Esophagus muscularis mucosa (tissue), 4 donors: ENCODE data around the gene GRID1. TPM values are rescaled to one million over a fixed set of nuclear protein-coding genes. Genes with fewer than 3 reads are reported as not detected.

Experiments used
- DNase-seq: peaks from one replicate; pipeline ENCODE4 v3.0.0-alpha.2; 2017; ENCODE audit errors: extremely low spot score
- H3K27ac ChIP-seq, 4 donors: fragments of 200-600 bp; sonication (generic); replicated peaks in 1 of 4; 1 replicate in 3 of 4; 2 replicates in 1 of 4; pipeline ENCODE4 v1.5.1; 2016 to 2019; ENCODE audit warnings: mild to moderate bottlenecking in 1 of 4
- H3K27me3 ChIP-seq, 4 donors: fragments of 200-600 bp; sonication (generic); one replicate each; pipeline versions ENCODE4 v1.5.1 to v1.6.0; 2016 to 2019
- H3K36me3 ChIP-seq, 4 donors: fragments of 200-600 bp; sonication (generic); one replicate each; pipeline ENCODE4 v1.5.1; 2016 to 2019
- H3K4me1 ChIP-seq, 4 donors: fragments of 200-600 bp; sonication (generic); one replicate each; pipeline ENCODE4 v1.5.1; 2016 to 2019
- H3K4me3 ChIP-seq, 4 donors: fragments of 200-600 bp; sonication (generic); 1 replicate in 2 of 4; 2 replicates in 2 of 4; pipeline ENCODE4 v1.5.1; 2016 to 2019; ENCODE audit warnings: mild to moderate bottlenecking in 4 of 4, moderate library complexity in 1 of 4
- H3K9me3 ChIP-seq, 4 donors: fragments of 200-600 bp; sonication (generic); 1 replicate in 3 of 4; 2 replicates in 1 of 4; pipeline ENCODE4 v1.5.1; 2016 to 2019
- EP300 ChIP-seq: sonication (generic); formaldehyde crosslinking; IDR thresholded peaks from one replicate; pipeline ENCODE4 v1.6.1; 2017; ENCODE audit warnings: antibody characterized with exemption
- POLR2A ChIP-seq: fragments of 450-650 bp; IDR thresholded peaks from one replicate; pipeline ENCODE4 v1.6.1; 2017; ENCODE audit warnings: antibody characterized with exemption, moderate library complexity, mild to moderate bottlenecking, low read depth
- POLR2AphosphoS5 ChIP-seq, 2 donors: sonication (generic); formaldehyde crosslinking; IDR thresholded peaks; one replicate each; pipeline ENCODE4 v1.6.1; 2017; ENCODE audit warnings: antibody characterized with exemption in 2 of 2
- WGBS: methylation state at CpG from one replicate; pipeline ENCODE4 v1.1.5; 2018; 5-methylcytosine and 5-hydroxymethylcytosine counted together
- intact Hi-C: fragments of 100-400 bp; cut with DNase I; formaldehyde crosslinking; loops from one replicate; pipeline ENCODE4 v1.15.1; 2023
- total RNA-seq, 4 donors: library from RNA; depleted of rRNA; stranded (reverse); fragments of >200 nt; gene quantifications; one replicate each; pipeline versions ENCODE4 v1.1.0 to v1.2.1, GENCODE V29; 2016
- TF ChIP-seq, protein P1 (sequence below), 3 experiments: fragments of 200-600 bp in 2 of 3; fragments of 450-650 bp in 1 of 3; sonication (generic) in 2 of 3; IDR thresholded peaks; one replicate each; pipeline ENCODE4 v1.5.1; 2017 to 2019; ENCODE audit warnings: antibody characterized with exemption in 3 of 3, mild to moderate bottlenecking in 2 of 3, moderate library complexity in 1 of 3

GRID1 gene
- total RNA-seq, 4 donors from 2014 or later: under 0.01 to 1.3 (median 1.1) TPM

DNA sequence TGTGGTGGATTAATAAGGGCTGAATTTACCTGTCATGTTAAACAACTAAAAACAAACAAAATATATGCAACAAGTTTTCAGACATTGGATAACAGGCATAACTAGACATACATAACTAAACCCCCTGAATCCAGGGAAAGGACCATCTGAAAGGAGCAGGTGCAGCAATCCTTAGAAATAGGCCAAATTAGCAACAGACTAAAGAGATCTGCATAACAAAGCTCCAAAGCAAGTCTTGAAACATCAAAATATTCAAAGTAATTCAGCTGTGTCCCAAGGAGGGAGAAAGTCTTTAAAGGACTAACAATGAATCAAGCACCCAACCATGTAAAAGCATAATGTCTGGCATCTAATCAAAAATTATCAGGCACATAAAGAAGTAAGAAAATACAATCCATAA lies 475.1 kb downstream of the GRID1 start:
- H3K27ac ChIP-seq: no peak overlapping the region
- H3K4me1 ChIP-seq: no peaks in the 10 kb centered on the region
- intact Hi-C loops: no loop called here
- TF ChIP-seq POLR2AphosphoS5 (IDR thresholded peaks at IDR 0.05) (no peak), EP300 (no peak), POLR2A (no peak)
- TF ChIP-seq, protein P1, sequence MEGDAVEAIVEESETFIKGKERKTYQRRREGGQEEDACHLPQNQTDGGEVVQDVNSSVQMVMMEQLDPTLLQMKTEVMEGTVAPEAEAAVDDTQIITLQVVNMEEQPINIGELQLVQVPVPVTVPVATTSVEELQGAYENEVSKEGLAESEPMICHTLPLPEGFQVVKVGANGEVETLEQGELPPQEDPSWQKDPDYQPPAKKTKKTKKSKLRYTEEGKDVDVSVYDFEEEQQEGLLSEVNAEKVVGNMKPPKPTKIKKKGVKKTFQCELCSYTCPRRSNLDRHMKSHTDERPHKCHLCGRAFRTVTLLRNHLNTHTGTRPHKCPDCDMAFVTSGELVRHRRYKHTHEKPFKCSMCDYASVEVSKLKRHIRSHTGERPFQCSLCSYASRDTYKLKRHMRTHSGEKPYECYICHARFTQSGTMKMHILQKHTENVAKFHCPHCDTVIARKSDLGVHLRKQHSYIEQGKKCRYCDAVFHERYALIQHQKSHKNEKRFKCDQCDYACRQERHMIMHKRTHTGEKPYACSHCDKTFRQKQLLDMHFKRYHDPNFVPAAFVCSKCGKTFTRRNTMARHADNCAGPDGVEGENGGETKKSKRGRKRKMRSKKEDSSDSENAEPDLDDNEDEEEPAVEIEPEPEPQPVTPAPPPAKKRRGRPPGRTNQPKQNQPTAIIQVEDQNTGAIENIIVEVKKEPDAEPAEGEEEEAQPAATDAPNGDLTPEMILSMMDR (IDR thresholded peaks at IDR 0.05): no peak
- no peaks in the 10 kb centered on the region for H3K9me3 ChIP-seq
- DNase-seq: no peak
- no peaks in the 10 kb centered on the region for H3K27me3 ChIP-seq
- no peak overlapping the region for H3K4me3 ChIP-seq
- no peaks in the 10 kb centered on the region for H3K36me3 ChIP-seq

DNA sequence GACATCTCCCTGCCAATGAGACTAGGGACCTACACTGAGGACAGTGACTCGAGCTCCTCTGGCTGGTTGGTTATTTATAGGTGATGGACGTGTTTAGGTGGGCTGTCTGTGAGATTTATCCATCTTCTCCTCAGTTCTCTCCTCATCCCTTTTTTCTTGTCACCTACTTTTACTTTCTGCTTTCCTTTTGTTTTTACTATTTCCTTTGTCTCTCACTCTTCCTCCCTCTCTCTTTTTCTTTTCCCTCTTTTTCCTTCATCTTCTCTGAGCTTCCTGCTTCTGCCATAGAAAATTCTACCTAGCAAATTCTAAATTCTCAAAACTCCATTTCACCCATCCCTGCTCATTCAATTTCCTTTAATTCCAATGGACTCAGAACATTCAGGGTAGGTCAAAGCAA lies 478.0 kb downstream of the GRID1 start:
- Histone ChIP-seq H3K4me3 (no peak overlapping the region), H3K4me1 (no peaks in the 10 kb centered on the region), H3K27ac (no peak overlapping the region), H3K9me3 (no peaks in the 10 kb centered on the region), H3K36me3 (no peaks in the 10 kb centered on the region), H3K27me3 (no peaks in the 10 kb centered on the region)
- intact Hi-C loops: no loop called here
- 85% methylated on average over 2 of the region's 2 CpGs for WGBS
- DNase-seq: no peak
- TF ChIP-seq POLR2AphosphoS5 (IDR thresholded peaks at IDR 0.05): no peak
- TF ChIP-seq EP300: no peak
- TF ChIP-seq POLR2A: no peak
- TF ChIP-seq, protein P1 (IDR thresholded peaks at IDR 0.05): no peak

DNA sequence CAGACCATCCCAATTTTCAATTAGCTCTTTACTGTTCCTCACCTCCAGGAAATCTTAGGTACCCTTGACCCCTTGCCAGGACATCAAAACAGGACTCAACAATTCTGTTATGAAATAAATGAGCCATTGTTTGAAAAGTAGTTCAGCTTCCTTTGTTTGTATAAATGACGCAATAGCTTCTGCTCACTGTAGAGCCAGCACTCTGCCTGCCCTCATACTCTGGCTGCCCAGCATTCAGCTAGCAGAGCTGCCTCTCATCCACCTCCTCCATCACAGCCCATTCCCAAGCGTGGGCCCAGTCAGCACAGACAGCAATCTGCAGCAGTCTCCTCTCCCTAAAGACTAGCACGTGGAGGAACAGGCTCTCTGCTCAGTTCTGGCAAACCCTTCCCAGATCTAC lies 478.6 kb downstream of the GRID1 start:
- intact Hi-C loops: no loop called here
- no peak for DNase-seq
- WGBS: 59% methylated on average over 3 of the region's 3 CpGs
- Histone ChIP-seq H3K4me3 (no peak overlapping the region), H3K4me1 (no peaks in the 10 kb centered on the region), H3K36me3 (no peaks in the 10 kb centered on the region), H3K27ac (no peak overlapping the region), H3K27me3 (no peaks in the 10 kb centered on the region), H3K9me3 (no peaks in the 10 kb centered on the region)
- TF ChIP-seq POLR2AphosphoS5 (IDR thresholded peaks at IDR 0.05) (no peak), EP300 (no peak), POLR2A (no peak)
- TF ChIP-seq, protein P1 (IDR thresholded peaks at IDR 0.05): no peak

DNA sequence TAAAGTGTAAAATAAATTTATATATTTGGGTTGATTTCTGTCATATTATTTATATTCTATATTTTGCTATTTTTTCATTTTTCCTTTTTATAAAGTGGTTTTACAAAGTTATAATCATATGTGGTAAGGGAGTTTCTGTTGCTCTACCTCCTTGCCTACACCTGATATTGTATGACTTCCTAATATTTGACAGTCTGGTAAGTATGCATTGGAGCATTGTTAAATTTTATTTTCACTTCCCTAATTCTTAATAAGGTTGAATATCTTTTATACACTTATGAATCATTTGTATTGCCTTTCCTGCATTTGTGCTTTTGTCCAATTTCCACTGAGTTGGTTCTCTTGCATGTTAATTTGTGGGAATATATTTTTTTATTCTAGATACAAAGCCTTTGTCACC lies 492.4 kb downstream of the GRID1 start:
- Histone ChIP-seq H3K4me1 (no peaks in the 10 kb centered on the region), H3K36me3 (no peaks in the 10 kb centered on the region), H3K27me3 (no peaks in the 10 kb centered on the region), H3K27ac (no peak overlapping the region), H3K4me3 (no peak overlapping the region), H3K9me3 (peaks cover 0 to 10% (median 2%) of the 10 kb centered on the region in 4 donors)
- intact Hi-C loops: no loop called here
- no peak for DNase-seq
- TF ChIP-seq POLR2AphosphoS5 (IDR thresholded peaks at IDR 0.05): no peak
- TF ChIP-seq, protein P1 (IDR thresholded peaks at IDR 0.05): no peak

DNA sequence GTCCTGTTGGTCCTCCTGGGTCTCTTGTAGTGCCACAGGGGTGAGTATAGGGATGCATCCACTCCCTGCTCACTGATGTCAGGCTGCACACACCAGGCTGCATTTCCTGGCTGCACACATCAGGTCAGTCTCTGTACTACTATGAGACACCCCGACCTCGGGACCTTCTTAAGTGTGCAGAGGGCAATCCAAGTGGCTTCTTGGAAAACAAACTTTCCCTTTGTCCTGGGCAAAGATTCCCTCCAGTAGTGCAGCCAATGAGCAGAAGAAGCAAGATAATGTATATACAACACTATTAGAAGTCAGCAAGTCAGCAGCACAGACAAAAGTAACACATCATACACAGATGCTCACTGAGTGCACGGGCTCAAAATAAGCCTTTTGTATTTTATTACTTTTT lies 493.5 kb downstream of the GRID1 start:
- Histone ChIP-seq H3K36me3 (no peaks in the 10 kb centered on the region), H3K9me3 (peaks cover 0 to 10% (median 2%) of the 10 kb centered on the region in 4 donors), H3K27me3 (no peaks in the 10 kb centered on the region), H3K27ac (no peak overlapping the region), H3K4me3 (no peak overlapping the region), H3K4me1 (no peaks in the 10 kb centered on the region)
- TF ChIP-seq POLR2A: no peak
- TF ChIP-seq, protein P1 (IDR thresholded peaks at IDR 0.05): no peak
- no peak for TF ChIP-seq POLR2AphosphoS5 (IDR thresholded peaks at IDR 0.05)
- TF ChIP-seq EP300: no peak
- WGBS: 84% methylated on average over 3 of the region's 3 CpGs
- peak; percentile 86 for DNase-seq
- intact Hi-C loops: no loop called here
